ENCODE data around the gene C1R. TPM values are rescaled to one million over a fixed set of nuclear protein-coding genes. Genes with fewer than 3 reads are reported as not detected.

C1R gene
- total RNA-seq (2014; rRNA removed; shearing (Covaris generic)) = 1.1 and 8.2 TPM in 2 replicates

DNA sequence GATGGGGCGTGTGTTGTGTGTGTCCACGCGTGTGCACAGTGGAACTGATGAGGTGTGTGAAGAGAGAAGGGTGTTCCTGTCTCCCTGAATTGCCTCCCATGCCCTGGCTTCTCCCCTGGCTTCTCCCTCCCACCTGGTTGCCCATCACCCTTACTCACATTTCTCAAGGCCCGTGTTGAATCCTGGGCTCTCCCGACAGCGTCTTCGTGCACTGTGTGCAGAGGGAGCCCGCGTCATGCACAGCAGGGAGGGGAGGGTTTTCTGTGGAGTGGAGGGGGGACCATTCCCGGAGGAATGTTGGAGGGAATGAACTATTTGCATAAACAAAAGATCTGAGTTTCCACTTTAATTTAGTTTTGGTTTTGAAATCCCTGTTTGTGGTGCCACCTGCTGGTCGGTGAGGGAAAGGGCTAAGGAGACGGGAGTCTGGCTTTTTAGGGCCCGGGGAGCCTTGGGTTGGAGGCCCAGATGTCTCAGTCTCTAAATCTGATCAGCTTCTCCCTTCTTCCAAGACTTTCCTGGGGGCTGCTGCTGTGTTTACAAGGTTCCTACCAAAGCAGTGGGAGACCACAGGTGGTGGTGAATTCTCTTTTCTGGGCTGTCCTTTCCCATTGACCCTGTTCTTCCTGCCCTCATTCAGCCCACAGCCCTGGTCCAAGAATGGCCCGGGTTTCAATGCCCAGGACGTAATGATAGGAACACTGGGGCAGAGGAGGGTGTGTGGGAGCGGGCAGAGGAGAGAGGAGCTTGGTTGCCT, at the start of gene C1R:
Gene C1R, minus strand, starts transcription at position 217 of the 757 bp plus-strand sequence. Its CDS starts 57 bp downstream, at position 160.
- Histone ChIP-seq H3K36me3 (replicated peaks; ENCODE audit: control insufficient read depth, insufficient read depth, low read length) (no peaks in the 10 kb centered on the region), H3K4me3 (ENCODE audit: insufficient read depth, low read depth, low read length) (no peak within 1 kb of the TSS), H3K27me3 (ENCODE audit: control insufficient read depth, insufficient read depth, low read length) (peaks cover 2% of the 10 kb centered on the region; the same call in 1 of the 2 replicates)
- peak; percentile 85 for DNase-seq

DNA sequence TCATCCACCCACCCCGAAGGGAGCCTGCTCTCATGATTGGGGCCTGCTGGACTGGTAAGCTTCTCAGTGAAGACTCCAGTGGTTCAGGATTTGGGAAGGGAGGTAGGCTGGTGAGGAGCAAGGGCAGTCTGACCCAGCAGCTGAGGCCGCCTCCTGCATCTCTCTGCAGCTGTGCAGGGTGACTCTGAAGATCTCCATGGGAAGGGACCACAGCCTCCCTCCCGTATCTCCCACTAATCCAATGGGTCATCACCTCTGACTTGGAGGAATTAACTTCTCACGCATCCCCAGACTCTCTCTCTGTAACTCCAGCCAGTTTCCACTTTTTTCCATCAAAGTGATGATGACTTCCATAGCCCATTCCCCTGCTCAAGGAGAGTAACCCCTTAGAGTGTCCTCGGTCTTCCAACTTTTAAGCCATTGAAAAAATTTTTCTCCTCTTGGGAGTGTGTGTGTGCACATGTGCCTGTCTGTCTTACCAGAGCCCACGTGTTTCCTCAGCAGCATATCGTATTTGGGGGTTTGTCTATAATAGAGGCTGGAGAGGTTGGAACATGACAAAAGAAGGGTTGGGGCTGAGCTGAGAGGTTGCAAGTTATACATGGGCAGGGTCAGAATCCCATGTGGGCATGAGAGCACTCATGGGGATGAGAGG, 49.2 kb upstream of the C1R start:
- no peaks in the 10 kb centered on the region for H3K27me3 ChIP-seq (ENCODE audit: control insufficient read depth, insufficient read depth, low read length)
- H3K36me3 ChIP-seq (replicated peaks; ENCODE audit: control insufficient read depth, insufficient read depth, low read length) = peaks cover 7% of the 10 kb centered on the region
- DNase-seq = no peak
- H3K4me3 ChIP-seq (ENCODE audit: insufficient read depth, low read depth, low read length) = no peak overlapping the region

DNA sequence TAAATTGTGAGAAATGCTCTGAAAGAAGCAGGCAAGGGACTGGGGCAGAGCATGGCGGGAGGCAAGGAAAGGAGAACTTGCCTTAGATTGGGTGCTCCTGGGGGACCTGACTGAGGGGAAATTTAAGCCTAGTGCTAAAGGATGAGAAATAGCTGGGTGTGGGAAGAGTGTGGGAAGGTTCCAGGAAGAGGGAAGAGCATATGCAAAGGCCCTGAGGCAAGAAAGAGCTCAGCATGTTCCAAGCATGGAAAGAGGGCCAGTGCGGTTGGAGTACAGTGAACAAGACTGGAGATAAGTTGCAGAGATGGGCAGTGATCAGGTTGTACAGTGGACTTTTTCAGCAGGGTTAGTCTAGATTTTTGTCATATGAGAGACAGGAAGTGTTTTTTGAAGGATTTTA, 47.0 kb upstream of the C1R start:
- H3K4me3 ChIP-seq (ENCODE audit: insufficient read depth, low read depth, low read length) = no peak overlapping the region
- H3K36me3 ChIP-seq (replicated peaks; ENCODE audit: control insufficient read depth, insufficient read depth, low read length) = peaks cover 10% of the 10 kb centered on the region
- no peak for DNase-seq
- no peaks in the 10 kb centered on the region for H3K27me3 ChIP-seq (ENCODE audit: control insufficient read depth, insufficient read depth, low read length)

DNA sequence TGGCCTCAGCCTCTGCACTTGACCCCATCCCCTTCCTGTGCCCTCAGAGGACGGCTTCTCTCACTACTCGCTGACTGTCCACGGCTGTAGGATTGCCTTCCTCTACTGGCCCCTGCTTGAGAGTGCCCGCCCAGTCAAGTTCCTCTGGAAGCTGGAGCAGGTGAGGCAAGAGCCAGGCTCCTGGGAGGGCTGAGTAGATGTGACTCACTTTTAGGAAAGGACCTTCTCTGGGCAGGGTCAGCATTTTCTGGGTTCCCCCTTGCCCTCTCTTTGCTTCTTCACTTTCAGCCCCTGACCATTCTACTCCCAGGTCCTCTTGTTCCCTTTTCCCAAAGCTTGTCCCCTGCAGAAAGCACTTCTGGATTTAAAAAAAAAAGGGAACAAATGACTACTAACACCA, 45.7 kb upstream of the C1R start:
- no peak overlapping the region for H3K4me3 ChIP-seq (ENCODE audit: insufficient read depth, low read depth, low read length)
- DNase-seq = no peak
- H3K36me3 ChIP-seq (replicated peaks; ENCODE audit: control insufficient read depth, insufficient read depth, low read length) = peaks cover 9% of the 10 kb centered on the region
- H3K27me3 ChIP-seq (ENCODE audit: control insufficient read depth, insufficient read depth, low read length) = no peaks in the 10 kb centered on the region

DNA sequence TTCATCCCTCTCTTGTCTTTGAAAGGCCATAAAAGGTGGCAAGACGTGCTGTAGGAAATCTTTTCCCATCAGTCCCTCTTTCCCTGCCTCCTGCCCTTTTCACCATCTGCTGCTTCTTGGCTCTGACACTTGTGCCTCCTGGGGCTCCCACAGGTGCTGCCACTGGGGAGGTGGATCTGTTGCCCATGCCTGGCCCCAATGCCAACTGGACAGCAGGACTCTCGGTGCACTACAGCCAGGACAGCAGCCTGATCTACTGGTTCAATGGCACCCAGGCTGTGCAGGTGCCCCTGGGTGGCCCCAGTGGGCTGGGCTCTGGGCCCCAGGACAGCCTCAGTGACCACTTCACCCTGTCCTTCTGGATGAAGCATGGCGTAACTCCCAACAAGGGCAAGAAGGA, 44.4 kb upstream of the C1R start:
- Histone ChIP-seq H3K27me3 (ENCODE audit: control insufficient read depth, insufficient read depth, low read length) (peaks cover 6% of the 10 kb centered on the region; the same call in 1 of the 2 replicates), H3K36me3 (replicated peaks; ENCODE audit: control insufficient read depth, insufficient read depth, low read length) (peaks cover 7% of the 10 kb centered on the region), H3K4me3 (ENCODE audit: insufficient read depth, low read depth, low read length) (no peak overlapping the region)
- no peak for DNase-seq

DNA sequence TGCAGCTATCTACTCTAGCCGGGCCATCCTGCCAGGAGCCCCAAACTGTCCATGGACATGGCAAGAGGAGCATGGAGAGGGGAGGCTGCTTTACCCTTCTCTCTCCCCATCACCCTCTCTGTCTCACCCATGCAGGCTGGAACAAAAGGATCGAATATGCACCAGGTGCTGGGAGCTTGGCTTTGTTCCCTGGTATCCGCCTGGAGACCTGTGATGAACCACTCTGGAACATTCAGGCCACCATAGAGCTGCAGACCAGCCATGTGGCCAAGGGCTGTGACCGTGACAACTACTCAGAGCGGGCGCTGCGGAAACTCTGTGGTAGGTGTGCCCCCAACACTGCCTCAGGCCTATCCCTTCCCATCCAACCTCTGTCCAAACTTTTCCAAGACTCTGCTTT, 43.8 kb upstream of the C1R start:
- H3K27me3 ChIP-seq (ENCODE audit: control insufficient read depth, insufficient read depth, low read length) = peaks cover 9% of the 10 kb centered on the region; the same call in 1 of the 2 replicates
- no peak for DNase-seq
- peaks cover 7% of the 10 kb centered on the region for H3K36me3 ChIP-seq (replicated peaks; ENCODE audit: control insufficient read depth, insufficient read depth, low read length)
- no peak overlapping the region for H3K4me3 ChIP-seq (ENCODE audit: insufficient read depth, low read depth, low read length)

DNA sequence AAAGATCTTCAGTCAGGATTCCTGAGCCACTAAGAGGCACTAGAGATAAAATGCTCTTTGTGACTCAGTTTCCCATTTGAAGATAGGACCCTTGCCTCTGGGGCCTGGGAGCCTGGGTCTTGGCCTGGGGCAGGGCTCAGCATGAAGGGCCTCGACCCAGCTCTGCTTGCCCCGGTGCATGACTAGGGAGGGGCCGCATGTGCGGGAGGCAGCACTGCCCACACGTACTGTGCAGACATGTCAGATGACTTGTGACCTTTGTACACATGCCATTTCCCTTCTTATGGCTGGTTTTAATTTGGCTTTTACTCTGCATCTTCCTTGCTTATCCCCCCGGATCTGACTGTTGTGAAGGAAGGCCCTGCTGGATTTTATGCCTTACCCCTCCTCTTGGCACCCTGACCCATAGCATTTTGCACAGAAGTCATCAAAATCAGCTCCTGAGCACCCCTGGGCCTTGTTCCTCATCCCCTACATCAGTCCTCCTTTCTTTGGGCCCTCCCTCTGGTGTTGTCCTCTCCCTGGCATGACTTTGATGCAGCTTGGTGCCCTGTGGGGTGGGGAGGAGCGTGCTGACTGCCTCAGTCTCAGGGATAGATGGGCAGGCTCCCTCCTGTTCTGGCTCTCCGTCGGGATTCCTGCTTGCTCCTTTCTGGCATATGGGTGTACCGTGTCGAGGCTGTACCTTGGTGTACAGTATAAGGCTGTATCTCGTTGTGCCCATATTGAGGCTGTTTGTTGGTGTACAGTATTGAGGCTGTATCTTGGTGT, 42.3 kb upstream of the C1R start:
- Histone ChIP-seq H3K4me3 (ENCODE audit: insufficient read depth, low read depth, low read length) (no peak overlapping the region), H3K36me3 (replicated peaks; ENCODE audit: control insufficient read depth, insufficient read depth, low read length) (peaks cover 7% of the 10 kb centered on the region), H3K27me3 (ENCODE audit: control insufficient read depth, insufficient read depth, low read length) (peaks cover 15% of the 10 kb centered on the region)
- no peak for DNase-seq

DNA sequence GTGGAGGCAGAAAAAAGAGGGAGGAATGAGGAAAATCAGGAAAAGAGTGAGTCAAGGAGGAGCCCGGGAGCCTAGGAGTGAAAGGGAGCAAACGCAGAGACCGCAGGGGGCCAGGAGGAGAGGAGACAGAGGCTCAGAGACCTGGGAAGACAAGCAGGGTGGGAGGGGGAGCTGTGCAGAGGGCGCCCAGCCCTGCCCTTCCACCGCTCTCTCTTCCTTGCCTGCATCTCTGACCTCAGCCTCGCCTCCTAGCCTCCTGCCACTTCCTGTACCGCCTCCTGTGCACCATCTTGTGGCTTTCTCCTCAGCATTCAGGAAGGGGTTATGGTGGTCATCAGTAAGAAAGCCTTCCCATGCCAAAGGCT, 39.2 kb upstream of the C1R start:
- Histone ChIP-seq H3K36me3 (replicated peaks; ENCODE audit: control insufficient read depth, insufficient read depth, low read length) (peaks cover 3% of the 10 kb centered on the region), H3K27me3 (ENCODE audit: control insufficient read depth, insufficient read depth, low read length) (peaks cover 22% of the 10 kb centered on the region), H3K4me3 (ENCODE audit: insufficient read depth, low read depth, low read length) (peak overlapping the region; percentile 73; the same call in 1 of the 2 replicates)
- no peak for DNase-seq

DNA sequence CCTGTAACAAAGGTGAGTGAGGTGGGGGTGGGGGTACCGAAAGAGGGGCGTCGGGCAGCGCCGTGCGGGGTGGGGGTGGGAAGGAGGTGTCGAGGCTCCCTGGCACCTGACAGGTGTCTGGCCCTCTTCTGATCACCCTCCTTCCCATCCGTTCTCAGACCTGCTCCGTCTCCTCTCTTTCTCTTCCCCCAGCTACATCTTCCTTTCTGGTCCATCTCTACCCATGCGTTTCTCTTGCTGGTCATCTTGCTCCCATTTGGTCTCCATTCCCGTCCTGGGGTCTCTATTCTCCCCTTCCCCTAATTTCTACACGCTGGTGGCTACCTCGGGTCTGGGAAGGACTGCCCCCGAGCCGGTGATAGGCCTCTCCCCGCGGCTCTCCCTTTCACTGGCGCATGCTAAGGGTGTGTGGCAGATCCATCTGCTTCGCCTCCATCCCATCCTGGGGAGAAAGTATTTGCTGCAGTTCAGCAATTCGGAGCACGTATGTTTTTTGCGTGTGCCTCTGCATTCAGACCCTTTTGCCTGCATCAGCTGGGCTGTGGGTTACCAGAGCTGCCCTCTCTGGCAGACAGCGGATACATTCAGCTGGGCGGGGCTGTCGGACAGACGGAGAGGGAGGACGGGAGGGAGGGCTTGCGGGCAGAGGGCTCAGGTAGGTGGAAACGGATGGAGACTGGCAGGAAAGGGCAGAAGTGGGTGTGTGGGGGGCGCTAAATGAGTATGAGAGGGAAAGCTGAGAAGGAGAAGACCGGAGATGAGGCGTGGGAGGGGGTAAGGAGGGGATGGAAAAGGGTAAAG, 38.7 kb upstream of the C1R start:
- DNase-seq = peak; percentile 89
- peaks cover 3% of the 10 kb centered on the region for H3K36me3 ChIP-seq (replicated peaks; ENCODE audit: control insufficient read depth, insufficient read depth, low read length)
- peak overlapping the region; percentile 73 for H3K4me3 ChIP-seq (ENCODE audit: insufficient read depth, low read depth, low read length)
- peaks cover 22% of the 10 kb centered on the region for H3K27me3 ChIP-seq (ENCODE audit: control insufficient read depth, insufficient read depth, low read length)

DNA sequence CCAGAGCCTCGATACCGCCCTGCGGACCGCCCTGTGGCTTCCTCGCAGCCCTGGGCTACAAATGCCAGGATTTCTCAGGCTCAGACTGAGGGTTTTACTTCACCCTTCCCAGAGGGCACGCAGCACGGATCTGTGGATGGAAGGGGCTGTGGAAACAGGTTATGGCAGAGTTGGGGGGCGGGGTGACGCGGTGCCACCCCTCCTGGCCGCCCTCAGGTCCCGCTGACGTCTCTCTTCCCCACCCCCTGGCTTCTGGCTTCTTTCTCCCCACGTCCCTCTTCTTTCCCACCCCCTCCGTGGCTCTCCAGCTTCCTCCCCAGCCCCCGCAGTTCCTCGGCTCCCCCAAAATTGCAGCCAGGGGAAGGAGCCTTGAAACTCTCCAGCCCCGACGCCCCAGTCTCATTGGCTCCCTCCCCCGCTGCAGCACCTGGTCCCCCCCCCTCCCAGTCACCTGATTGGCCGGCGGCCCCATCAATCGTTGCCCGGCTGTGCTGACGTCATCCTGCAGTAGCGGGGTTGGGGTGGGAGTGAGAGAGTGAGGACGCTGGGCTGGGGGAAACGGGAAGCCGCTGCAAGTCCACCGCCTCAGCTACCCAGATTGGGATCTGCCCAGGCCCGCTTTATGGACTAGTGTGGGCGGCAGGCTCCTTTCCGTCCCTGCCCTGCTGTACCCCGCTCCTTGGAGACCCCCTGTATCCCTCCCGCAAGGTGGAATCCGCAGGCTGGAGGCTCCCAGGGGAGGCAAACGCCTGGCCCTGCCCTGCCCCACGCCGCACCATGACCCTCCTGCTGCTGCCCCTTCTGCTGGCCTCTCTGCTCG, 37.8 kb upstream of the C1R start, which contains the start of gene CLSTN3:
Gene CLSTN3, plus strand, starts transcription at position 500 of the 820 bp plus-strand sequence. Its CDS starts 278 bp downstream, at position 778.
- Histone ChIP-seq H3K36me3 (replicated peaks; ENCODE audit: control insufficient read depth, insufficient read depth, low read length) (peaks cover 1% of the 10 kb centered on the region; the same call in 1 of the 2 replicates), H3K4me3 (ENCODE audit: insufficient read depth, low read depth, low read length) (peak within 1 kb of the TSS; percentile 73), H3K27me3 (ENCODE audit: control insufficient read depth, insufficient read depth, low read length) (peaks cover 22% of the 10 kb centered on the region)
- DNase-seq = peak; percentile 100

DNA sequence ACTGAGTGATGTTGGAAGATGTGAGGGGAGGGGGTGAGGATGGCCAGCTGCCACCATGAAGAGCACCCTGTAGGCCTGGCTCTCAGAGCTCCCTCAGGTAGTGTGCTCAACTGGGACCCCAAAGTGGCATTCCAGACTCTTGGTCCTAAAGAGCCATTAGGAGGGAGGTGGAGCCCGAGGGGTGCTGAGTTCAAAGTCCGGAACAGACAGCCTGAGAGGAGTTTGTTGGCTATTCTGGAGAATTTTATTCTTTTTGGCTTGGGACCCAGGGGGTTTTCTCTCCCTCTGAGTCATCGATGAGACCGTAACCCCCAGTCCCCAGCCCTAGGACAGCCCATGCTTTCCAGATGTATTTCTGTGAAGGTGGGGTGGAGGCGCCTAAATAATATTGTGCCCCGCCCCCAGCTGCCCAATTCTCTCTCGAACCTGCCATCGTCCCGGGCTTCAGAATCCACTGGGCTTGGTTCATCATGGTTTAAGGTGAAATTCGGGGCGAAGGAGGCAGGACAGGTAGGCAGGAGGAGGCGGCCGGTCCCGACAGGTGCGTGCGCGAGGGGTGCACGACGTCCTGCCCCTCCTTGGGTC, 37.1 kb upstream of the C1R start:
- H3K27me3 ChIP-seq (ENCODE audit: control insufficient read depth, insufficient read depth, low read length) = peaks cover 22% of the 10 kb centered on the region
- no peak for DNase-seq
- peak overlapping the region; percentile 73 for H3K4me3 ChIP-seq (ENCODE audit: insufficient read depth, low read depth, low read length)

DNA sequence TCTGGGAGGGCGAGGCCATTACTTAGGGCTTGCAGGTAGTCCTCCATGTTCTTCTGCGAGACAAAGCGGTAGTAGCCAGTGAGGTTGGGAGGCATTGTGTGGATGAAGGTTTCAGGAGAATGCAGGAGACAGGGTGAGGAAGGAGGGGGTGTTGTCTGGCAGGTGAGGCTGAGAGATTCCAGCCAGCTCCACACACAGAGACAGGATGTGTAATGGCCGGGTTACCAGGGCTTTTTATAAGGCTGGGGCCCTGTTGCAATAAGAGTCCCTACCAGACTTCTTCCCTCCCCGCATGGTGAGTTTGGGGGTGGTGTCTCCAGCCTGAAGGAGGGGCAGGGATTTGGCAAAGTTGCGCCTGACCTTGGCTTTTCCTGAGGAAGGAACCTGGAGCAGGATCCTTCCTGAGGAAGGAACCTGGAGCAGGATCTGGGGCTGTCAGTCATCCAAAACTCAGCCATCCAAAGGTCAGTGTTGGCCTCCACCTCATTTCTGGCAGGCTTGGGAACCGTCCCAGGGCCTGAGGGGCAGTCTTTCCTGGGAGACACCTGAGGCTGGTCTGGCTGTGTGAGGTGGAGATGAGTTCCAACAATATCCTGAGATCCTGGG, 36.5 kb upstream of the C1R start, which contains the start of gene RBP5:
Gene RBP5, minus strand, starts transcription at position 209 of the 606 bp plus-strand sequence. Its CDS starts 114 bp downstream, at position 95.
- Histone ChIP-seq H3K36me3 (replicated peaks; ENCODE audit: control insufficient read depth, insufficient read depth, low read length) (no peaks in the 10 kb centered on the region; the same call in 1 of the 2 replicates), H3K4me3 (ENCODE audit: insufficient read depth, low read depth, low read length) (peak within 1 kb of the TSS; percentile 73), H3K27me3 (ENCODE audit: control insufficient read depth, insufficient read depth, low read length) (peaks cover 22% of the 10 kb centered on the region)
- DNase-seq = peak; percentile 53

More for the DNA sequence above, 37.1 kb upstream of the C1R start:
- H3K36me3 ChIP-seq (replicated peaks; ENCODE audit: control insufficient read depth, insufficient read depth, low read length) = no peaks in the 10 kb centered on the region; the same call in 1 of the 2 replicates

Data from H7 (cell line).